Measurements from ENCODE around the gene CAMK2D.

The CAMK2D gene

DNA sequence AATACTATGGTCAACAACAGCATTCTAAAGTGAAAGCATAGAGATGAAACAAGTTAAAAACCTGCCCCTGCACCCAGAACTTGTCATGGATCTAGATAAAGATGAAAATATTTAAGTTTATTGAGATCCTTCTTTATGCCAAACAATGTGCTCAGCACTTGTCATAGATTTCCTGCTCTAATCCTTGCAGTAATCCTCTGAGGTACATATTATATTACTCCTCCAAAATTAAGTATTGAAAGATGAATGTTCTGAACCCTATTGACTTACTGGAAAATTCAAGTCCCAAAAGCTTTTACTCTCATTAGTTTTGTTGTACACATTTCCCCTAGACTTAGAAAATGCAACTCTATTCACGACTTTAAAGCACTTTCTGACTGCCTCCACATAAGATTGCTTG lies 35.6 kb downstream of the CAMK2D start:
- DNase-seq: no peak
- H3K9me3 ChIP-seq (ENCODE audit: insufficient read depth, low read length, severe bottlenecking): no peaks in the 10 kb centered on the region
- no peaks in the 10 kb centered on the region for H3K36me3 ChIP-seq (ENCODE audit: insufficient read depth, low read length)
- H3K79me2 ChIP-seq (ENCODE audit: insufficient read depth, low read length): no peaks in the 10 kb centered on the region
- no peaks in the 10 kb centered on the region for H4K20me1 ChIP-seq (ENCODE audit: insufficient read depth, low read length)
- H3K4me2 ChIP-seq (ENCODE audit: insufficient read depth, low read length): no peak overlapping the region
- no peak for ATAC-seq (ENCODE audit: insufficient read depth, low read depth)
- H3K4me1 ChIP-seq (ENCODE audit: insufficient read depth, low read length): no peaks in the 10 kb centered on the region
- no peaks in the 10 kb centered on the region for H3K27me3 ChIP-seq (ENCODE audit: insufficient read depth, low read length, poor library complexity)
- no peak overlapping the region for H3K27ac ChIP-seq (ENCODE audit: low read length)
- H3K9ac ChIP-seq (ENCODE audit: low read depth, low read length): no peak overlapping the region
- no peak overlapping the region for H3K4me3 ChIP-seq (ENCODE audit: low read depth in 1 of 2, low read length in 2 of 2)
- TF ChIP-seq, protein P1, sequence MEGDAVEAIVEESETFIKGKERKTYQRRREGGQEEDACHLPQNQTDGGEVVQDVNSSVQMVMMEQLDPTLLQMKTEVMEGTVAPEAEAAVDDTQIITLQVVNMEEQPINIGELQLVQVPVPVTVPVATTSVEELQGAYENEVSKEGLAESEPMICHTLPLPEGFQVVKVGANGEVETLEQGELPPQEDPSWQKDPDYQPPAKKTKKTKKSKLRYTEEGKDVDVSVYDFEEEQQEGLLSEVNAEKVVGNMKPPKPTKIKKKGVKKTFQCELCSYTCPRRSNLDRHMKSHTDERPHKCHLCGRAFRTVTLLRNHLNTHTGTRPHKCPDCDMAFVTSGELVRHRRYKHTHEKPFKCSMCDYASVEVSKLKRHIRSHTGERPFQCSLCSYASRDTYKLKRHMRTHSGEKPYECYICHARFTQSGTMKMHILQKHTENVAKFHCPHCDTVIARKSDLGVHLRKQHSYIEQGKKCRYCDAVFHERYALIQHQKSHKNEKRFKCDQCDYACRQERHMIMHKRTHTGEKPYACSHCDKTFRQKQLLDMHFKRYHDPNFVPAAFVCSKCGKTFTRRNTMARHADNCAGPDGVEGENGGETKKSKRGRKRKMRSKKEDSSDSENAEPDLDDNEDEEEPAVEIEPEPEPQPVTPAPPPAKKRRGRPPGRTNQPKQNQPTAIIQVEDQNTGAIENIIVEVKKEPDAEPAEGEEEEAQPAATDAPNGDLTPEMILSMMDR (IDR thresholded peaks at IDR 0.05; ENCODE audit: borderline replicate concordance, extremely low read depth, low read length, poor library complexity, severe bottlenecking): no peak
- no peak for TF ChIP-seq EZH2 (IDR thresholded peaks at IDR 0.05; ENCODE audit: borderline replicate concordance, low read depth, low read length, severe bottlenecking)
- H2AFZ ChIP-seq (ENCODE audit: low read depth, low read length): no peak overlapping the region

DNA sequence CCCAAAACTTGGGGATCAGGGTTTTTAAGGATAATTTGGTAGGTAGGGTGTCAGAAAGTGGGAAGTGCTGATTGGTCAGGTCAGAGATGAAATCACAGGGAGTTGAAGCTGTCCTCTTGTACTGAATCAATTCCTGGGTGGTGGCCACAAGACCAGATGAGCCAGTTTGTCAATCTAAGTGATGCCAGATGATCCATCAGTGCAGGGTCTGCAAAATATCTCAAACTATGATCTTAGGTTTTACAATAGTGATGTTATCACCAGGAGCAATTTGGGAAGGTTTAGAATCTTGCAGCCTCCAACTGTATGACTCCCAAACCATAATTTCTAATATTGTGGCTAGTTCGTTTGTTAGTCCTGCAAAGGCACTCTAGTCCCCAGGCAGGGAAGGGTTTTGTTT lies 43.3 kb downstream of the CAMK2D start:
- H3K4me1 ChIP-seq (ENCODE audit: insufficient read depth, low read length): no peaks in the 10 kb centered on the region
- no peaks in the 10 kb centered on the region for H3K9me3 ChIP-seq (ENCODE audit: insufficient read depth, low read length, severe bottlenecking)
- H3K27ac ChIP-seq (ENCODE audit: low read length): no peak overlapping the region
- H3K4me3 ChIP-seq (ENCODE audit: low read depth in 1 of 2, low read length in 2 of 2): no peak overlapping the region
- no peaks in the 10 kb centered on the region for H3K36me3 ChIP-seq (ENCODE audit: insufficient read depth, low read length)
- ATAC-seq (ENCODE audit: insufficient read depth, low read depth) (no peak), DNase-seq (no peak)
- no peaks in the 10 kb centered on the region for H4K20me1 ChIP-seq (ENCODE audit: insufficient read depth, low read length)
- H3K4me2 ChIP-seq (ENCODE audit: insufficient read depth, low read length): no peak overlapping the region
- no peak overlapping the region for H3K9ac ChIP-seq (ENCODE audit: low read depth, low read length)
- H2AFZ ChIP-seq (ENCODE audit: low read depth, low read length): no peak overlapping the region
- no peaks in the 10 kb centered on the region for H3K79me2 ChIP-seq (ENCODE audit: insufficient read depth, low read length)
- H3K27me3 ChIP-seq (ENCODE audit: insufficient read depth, low read length, poor library complexity): no peaks in the 10 kb centered on the region
- TF ChIP-seq EZH2 (IDR thresholded peaks at IDR 0.05; ENCODE audit: borderline replicate concordance, low read depth, low read length, severe bottlenecking): no peak
- TF ChIP-seq, protein P1 (IDR thresholded peaks at IDR 0.05; ENCODE audit: borderline replicate concordance, extremely low read depth, low read length, poor library complexity, severe bottlenecking): no peak

DNA sequence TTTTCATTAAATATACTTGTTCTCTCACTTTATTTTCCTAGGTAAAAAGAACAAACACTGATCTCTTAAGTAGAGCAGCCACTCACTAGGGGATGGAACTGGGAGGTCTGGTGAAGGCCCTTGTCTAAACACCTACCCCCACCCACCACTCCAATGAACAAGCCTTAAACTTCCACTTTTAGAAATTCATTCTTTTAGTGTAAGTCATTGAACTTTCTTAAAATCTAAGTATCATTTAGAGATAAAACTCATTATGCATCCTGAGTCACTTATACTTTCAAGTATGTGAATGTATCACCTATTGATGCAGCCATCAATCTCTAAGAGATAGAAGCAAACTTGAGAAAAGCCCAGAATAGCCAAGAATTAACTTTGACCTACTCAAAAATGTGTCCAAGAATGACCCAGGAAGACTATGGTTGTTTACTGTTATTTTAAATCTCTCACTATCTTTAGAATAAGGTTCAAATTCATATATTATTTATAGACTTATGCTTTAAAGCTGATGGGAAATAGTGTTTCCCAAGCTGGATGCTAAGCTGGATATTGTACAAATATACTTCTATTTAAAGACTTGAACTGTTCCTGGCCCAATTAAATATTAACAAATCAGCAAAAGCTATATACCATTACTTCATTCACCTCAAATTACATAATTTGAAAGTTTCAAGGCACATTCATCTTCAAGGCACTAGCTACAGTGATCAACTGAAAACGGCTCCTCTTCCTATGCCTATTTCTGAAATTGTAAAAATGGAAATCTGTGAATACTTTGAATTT lies 49.5 kb downstream of the CAMK2D start:
- no peaks in the 10 kb centered on the region for H3K79me2 ChIP-seq (ENCODE audit: insufficient read depth, low read length)
- no peaks in the 10 kb centered on the region for H3K27me3 ChIP-seq (ENCODE audit: insufficient read depth, low read length, poor library complexity)
- H3K4me2 ChIP-seq (ENCODE audit: insufficient read depth, low read length): no peak overlapping the region
- H3K4me3 ChIP-seq (ENCODE audit: low read depth in 1 of 2, low read length in 2 of 2): no peak overlapping the region
- DNase-seq: no peak
- no peak overlapping the region for H3K9ac ChIP-seq (ENCODE audit: low read depth, low read length)
- no peaks in the 10 kb centered on the region for H4K20me1 ChIP-seq (ENCODE audit: insufficient read depth, low read length)
- H3K4me1 ChIP-seq (ENCODE audit: insufficient read depth, low read length): no peaks in the 10 kb centered on the region
- H2AFZ ChIP-seq (ENCODE audit: low read depth, low read length): no peak overlapping the region
- no peak overlapping the region for H3K27ac ChIP-seq (ENCODE audit: low read length)
- H3K9me3 ChIP-seq (ENCODE audit: insufficient read depth, low read length, severe bottlenecking): no peaks in the 10 kb centered on the region
- ATAC-seq (ENCODE audit: insufficient read depth, low read depth): no peak
- no peak for TF ChIP-seq EZH2 (IDR thresholded peaks at IDR 0.05; ENCODE audit: borderline replicate concordance, low read depth, low read length, severe bottlenecking)
- TF ChIP-seq, protein P1 (IDR thresholded peaks at IDR 0.05; ENCODE audit: borderline replicate concordance, extremely low read depth, low read length, poor library complexity, severe bottlenecking): no peak
- no peaks in the 10 kb centered on the region for H3K36me3 ChIP-seq (ENCODE audit: insufficient read depth, low read length)

Measured in DND-41 (cell line).